Measurements from ENCODE around the gene WHRN.

The WHRN gene

GRCh38 chr9:114529285-114529684, 24.0 kb upstream of the WHRN start:
- TF ChIP-seq TAF1 (IDR thresholded peaks at IDR 0.05; ENCODE audit: borderline replicate concordance, low read depth, low read length) (no peak), POLR2AphosphoS5 (IDR thresholded peaks at IDR 0.05; ENCODE audit: low read depth, low read length) (no peak), POLR2A (IDR thresholded peaks at IDR 0.05; ENCODE audit: low read depth, low read length) (no peak)
- FAIRE-seq (no peak), DNase-seq (ENCODE audit: insufficient read length) (no peak)

GRCh38 chr9:114526807-114527206, 21.5 kb upstream of the WHRN start:
- TF ChIP-seq TAF1 (IDR thresholded peaks at IDR 0.05; ENCODE audit: borderline replicate concordance, low read depth, low read length) (no peak), POLR2AphosphoS5 (IDR thresholded peaks at IDR 0.05; ENCODE audit: low read depth, low read length) (no peak), POLR2A (IDR thresholded peaks at IDR 0.05; ENCODE audit: low read depth, low read length) (no peak)
- no peak for DNase-seq (ENCODE audit: insufficient read length)
- FAIRE-seq, result no peak

GRCh38 chr9:114525513-114525912, 20.2 kb upstream of the WHRN start:
- FAIRE-seq (no peak), DNase-seq (ENCODE audit: insufficient read length) (no peak)
- TF ChIP-seq TAF1 (IDR thresholded peaks at IDR 0.05; ENCODE audit: borderline replicate concordance, low read depth, low read length), result no peak
- TF ChIP-seq POLR2AphosphoS5 (IDR thresholded peaks at IDR 0.05; ENCODE audit: low read depth, low read length), result no peak
- TF ChIP-seq POLR2A (IDR thresholded peaks at IDR 0.05; ENCODE audit: low read depth, low read length), result no peak

GRCh38 chr9:114524247-114524681, 19.0 kb upstream of the WHRN start:
- no peak for TF ChIP-seq POLR2A (IDR thresholded peaks at IDR 0.05; ENCODE audit: low read depth, low read length)
- no peak for TF ChIP-seq POLR2AphosphoS5 (IDR thresholded peaks at IDR 0.05; ENCODE audit: low read depth, low read length)
- DNase-seq (ENCODE audit: insufficient read length) (no peak), FAIRE-seq (no peak)

- FAIRE-seq (no peak), DNase-seq (ENCODE audit: insufficient read length) (no peak)
- TF ChIP-seq POLR2A (IDR thresholded peaks at IDR 0.05; ENCODE audit: low read depth, low read length), result no peak
- TF ChIP-seq TAF1 (IDR thresholded peaks at IDR 0.05; ENCODE audit: borderline replicate concordance, low read depth, low read length), result no peak
- no peak for TF ChIP-seq POLR2AphosphoS5 (IDR thresholded peaks at IDR 0.05; ENCODE audit: low read depth, low read length)
Observed at GRCh38 chr9:114522847-114523246, 17.6 kb upstream of the WHRN start.

- no peak for DNase-seq (ENCODE audit: insufficient read length)
- TF ChIP-seq POLR2A (IDR thresholded peaks at IDR 0.05; ENCODE audit: low read depth, low read length), result no peak
- no peak for TF ChIP-seq TAF1 (IDR thresholded peaks at IDR 0.05; ENCODE audit: borderline replicate concordance, low read depth, low read length)
- TF ChIP-seq POLR2AphosphoS5 (IDR thresholded peaks at IDR 0.05; ENCODE audit: low read depth, low read length), result no peak
- FAIRE-seq, result no peak
Observed at GRCh38 chr9:114522286-114522685, 17.0 kb upstream of the WHRN start.

- TF ChIP-seq POLR2A (IDR thresholded peaks at IDR 0.05; ENCODE audit: low read depth, low read length), result no peak
- FAIRE-seq (no peak), DNase-seq (ENCODE audit: insufficient read length) (no peak)
Observed at GRCh38 chr9:114521846-114522245, 16.6 kb upstream of the WHRN start.

GRCh38 chr9:114518599-114519022, 13.3 kb upstream of the WHRN start:
- DNase-seq (ENCODE audit: insufficient read length) (no peak), FAIRE-seq (peak; percentile 46)
- TF ChIP-seq POLR2AphosphoS5 (IDR thresholded peaks at IDR 0.05; ENCODE audit: low read depth, low read length) (no peak), POLR2A (IDR thresholded peaks at IDR 0.05; ENCODE audit: low read depth, low read length) (no peak), TAF1 (IDR thresholded peaks at IDR 0.05; ENCODE audit: borderline replicate concordance, low read depth, low read length) (no peak)

- no peak for DNase-seq (ENCODE audit: insufficient read length)
- no peak for TF ChIP-seq POLR2A (IDR thresholded peaks at IDR 0.05; ENCODE audit: low read depth, low read length)
- TF ChIP-seq TAF1 (IDR thresholded peaks at IDR 0.05; ENCODE audit: borderline replicate concordance, low read depth, low read length), result no peak
- TF ChIP-seq POLR2AphosphoS5 (IDR thresholded peaks at IDR 0.05; ENCODE audit: low read depth, low read length), result no peak
- no peak for FAIRE-seq
Observed at GRCh38 chr9:114518120-114518519, 12.8 kb upstream of the WHRN start.

- TF ChIP-seq POLR2AphosphoS5 (IDR thresholded peaks at IDR 0.05; ENCODE audit: low read depth, low read length), result no peak
- TF ChIP-seq TAF1 (IDR thresholded peaks at IDR 0.05; ENCODE audit: borderline replicate concordance, low read depth, low read length), result no peak
- TF ChIP-seq POLR2A (IDR thresholded peaks at IDR 0.05; ENCODE audit: low read depth, low read length), result no peak
- DNase-seq (ENCODE audit: insufficient read length), result no peak
- no peak for FAIRE-seq
Observed at GRCh38 chr9:114516913-114517312, 11.6 kb upstream of the WHRN start.

GRCh38 chr9:114515528-114515927, 10.3 kb upstream of the WHRN start:
- no peak for TF ChIP-seq POLR2A (IDR thresholded peaks at IDR 0.05; ENCODE audit: low read depth, low read length)
- TF ChIP-seq TAF1 (IDR thresholded peaks at IDR 0.05; ENCODE audit: borderline replicate concordance, low read depth, low read length), result no peak
- TF ChIP-seq POLR2AphosphoS5 (IDR thresholded peaks at IDR 0.05; ENCODE audit: low read depth, low read length), result no peak
- FAIRE-seq (no peak), DNase-seq (ENCODE audit: insufficient read length) (no peak)

- FAIRE-seq, result no peak
- TF ChIP-seq POLR2A (IDR thresholded peaks at IDR 0.05; ENCODE audit: low read depth, low read length) (no peak), POLR2AphosphoS5 (IDR thresholded peaks at IDR 0.05; ENCODE audit: low read depth, low read length) (no peak), TAF1 (IDR thresholded peaks at IDR 0.05; ENCODE audit: borderline replicate concordance, low read depth, low read length) (no peak)
Observed at GRCh38 chr9:114513959-114514267, 8.6 kb upstream of the WHRN start.

More at GRCh38 chr9:114513959-114514267, 8.6 kb upstream of the WHRN start:
- DNase-seq (ENCODE audit: insufficient read length), result no peak

Measured in GM12892 (cell line).